ENCODE measurements around the gene ZNF354C.

DNA sequence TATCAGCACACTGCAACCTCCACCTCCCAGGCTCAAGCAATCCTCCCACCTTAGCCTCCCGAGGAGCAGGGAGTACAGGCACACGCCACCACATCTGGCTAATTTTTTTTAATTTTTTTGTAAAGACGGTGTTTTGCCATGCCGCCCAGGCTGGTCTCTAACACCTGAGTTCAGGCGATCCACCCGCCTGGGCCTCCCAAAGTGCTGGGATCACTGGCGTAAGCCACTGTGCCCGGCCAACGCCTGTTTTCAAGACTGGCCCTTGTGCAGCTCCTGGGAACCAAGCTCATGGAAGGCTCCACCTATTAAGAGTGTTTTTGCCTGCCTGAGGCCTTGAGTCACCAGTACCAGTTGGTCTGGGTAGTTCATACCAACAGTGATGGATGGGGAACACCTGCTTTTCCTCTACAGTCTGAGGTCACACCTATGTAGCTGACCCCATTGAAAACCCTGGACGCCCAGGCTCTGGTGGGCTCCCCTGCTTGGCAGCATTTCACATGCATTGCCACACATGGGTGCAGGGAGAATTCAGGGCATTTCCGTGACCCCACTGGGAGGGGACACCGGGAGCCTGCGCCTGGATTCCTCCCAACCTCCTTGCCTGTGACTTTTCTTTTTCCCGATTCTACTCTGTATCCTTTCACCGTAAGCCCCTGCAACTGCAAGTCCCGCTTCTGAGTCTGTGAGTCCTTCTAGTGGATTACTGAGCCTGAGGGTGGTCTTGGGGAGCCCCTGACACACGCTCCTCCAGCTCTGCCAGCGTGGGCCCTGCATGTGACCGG, 63.5 kb downstream of the ZNF354C start:
- TF ChIP-seq, protein P1, sequence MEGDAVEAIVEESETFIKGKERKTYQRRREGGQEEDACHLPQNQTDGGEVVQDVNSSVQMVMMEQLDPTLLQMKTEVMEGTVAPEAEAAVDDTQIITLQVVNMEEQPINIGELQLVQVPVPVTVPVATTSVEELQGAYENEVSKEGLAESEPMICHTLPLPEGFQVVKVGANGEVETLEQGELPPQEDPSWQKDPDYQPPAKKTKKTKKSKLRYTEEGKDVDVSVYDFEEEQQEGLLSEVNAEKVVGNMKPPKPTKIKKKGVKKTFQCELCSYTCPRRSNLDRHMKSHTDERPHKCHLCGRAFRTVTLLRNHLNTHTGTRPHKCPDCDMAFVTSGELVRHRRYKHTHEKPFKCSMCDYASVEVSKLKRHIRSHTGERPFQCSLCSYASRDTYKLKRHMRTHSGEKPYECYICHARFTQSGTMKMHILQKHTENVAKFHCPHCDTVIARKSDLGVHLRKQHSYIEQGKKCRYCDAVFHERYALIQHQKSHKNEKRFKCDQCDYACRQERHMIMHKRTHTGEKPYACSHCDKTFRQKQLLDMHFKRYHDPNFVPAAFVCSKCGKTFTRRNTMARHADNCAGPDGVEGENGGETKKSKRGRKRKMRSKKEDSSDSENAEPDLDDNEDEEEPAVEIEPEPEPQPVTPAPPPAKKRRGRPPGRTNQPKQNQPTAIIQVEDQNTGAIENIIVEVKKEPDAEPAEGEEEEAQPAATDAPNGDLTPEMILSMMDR (IDR thresholded peaks at IDR 0.05; ENCODE audit: low read depth, low read length): no peak
- no peak for TF ChIP-seq EZH2phosphoT487 (IDR thresholded peaks at IDR 0.05; ENCODE audit: low read depth)

Measured in OCI-LY3 (cell line).